ENCODE results near the gene KATNAL1.
A peak's percentile ranks its signal among the peaks of the same experiment; 100 is the strongest.

KATNAL1 gene

GRCh38 chr13:30196025-30196424 lies 111.3 kb downstream of the KATNAL1 start:
- DNase-seq (ENCODE audit: insufficient read length, low spot score) (no peak), FAIRE-seq (no peak)
- TF ChIP-seq POLR2AphosphoS5 (IDR thresholded peaks at IDR 0.05; ENCODE audit: low read depth, low read length) (no peak), POU2F2 (IDR thresholded peaks at IDR 0.05; ENCODE audit: low read depth, low read length) (no peak)

DNA sequence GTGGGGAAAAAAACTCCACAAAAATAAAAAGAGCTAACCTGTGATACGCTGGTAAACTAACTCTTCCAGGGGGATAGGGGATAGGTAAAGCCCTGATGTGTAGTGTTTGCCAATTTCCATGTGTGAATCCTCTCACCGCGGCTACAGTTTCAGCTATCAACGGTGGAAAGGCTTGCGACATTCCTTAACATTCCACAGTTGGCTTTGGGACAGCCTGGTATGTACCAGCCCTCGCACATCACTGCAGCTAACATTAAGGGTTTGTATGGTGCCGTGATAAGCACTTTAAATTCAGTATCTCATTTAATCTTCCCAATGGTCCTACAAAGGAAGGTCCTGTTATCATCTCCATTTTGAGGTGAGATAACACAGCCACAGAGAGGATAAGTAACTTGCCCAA lies 112.4 kb downstream of the KATNAL1 start:
- no peak for FAIRE-seq
- DNase-seq (ENCODE audit: insufficient read length, low spot score) = no peak
- TF ChIP-seq TAF1 (IDR thresholded peaks at IDR 0.05; ENCODE audit: low read depth, low read length) (no peak), POLR2A (IDR thresholded peaks at IDR 0.05; ENCODE audit: low read depth, low read length) (no peak), POU2F2 (IDR thresholded peaks at IDR 0.05; ENCODE audit: low read depth, low read length) (no peak), SPI1 (IDR thresholded peaks at IDR 0.05; ENCODE audit: low read depth, low read length) (no peak), POLR2AphosphoS5 (IDR thresholded peaks at IDR 0.05; ENCODE audit: low read depth, low read length) (no peak), PAX5 (IDR thresholded peaks at IDR 0.05; ENCODE audit: insufficient read depth, low read length, severe bottlenecking) (no peak)

DNA sequence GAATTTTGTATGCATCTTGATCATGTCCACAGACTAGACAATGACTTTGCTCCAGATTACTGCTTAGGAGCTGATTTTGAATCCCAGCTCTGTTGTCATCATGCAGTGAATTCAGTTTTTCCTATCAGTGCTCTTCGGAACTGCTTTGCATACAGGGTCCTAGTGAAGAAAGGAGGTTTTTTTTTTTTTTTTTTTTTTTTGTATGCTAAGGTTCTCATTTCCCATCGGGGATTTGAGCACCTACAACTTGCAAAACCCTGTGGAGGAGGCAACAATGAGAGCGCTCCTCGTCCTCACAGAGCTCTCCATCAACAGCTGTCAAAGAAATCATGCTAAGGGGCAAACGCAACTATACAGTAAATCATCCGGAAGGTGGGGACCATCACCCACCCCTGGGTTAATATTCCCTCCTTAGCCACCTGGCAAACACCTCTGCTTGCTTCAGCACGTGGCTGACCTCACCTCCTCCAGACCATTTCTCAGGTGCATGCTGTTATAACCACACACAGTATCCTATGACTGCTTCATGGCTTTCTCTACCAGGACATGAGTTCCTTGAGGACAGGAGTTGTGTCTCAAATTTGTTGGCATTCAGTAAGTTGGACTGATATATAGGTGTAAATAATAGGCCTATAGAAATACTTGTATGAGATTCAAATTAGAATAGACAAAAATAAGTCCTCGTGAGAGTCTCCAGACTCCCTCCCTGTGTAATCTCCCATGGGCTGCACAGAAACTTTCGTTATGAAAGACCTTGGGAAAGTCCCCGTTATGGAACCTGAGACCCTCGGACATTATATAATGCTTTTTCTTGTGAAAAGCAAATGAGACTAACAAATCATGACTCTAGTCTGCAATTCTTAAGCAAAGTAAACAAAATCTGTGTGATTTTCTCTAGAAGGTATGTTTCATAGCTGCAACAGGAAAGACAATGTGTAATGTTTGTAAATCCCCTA lies 113.8 kb downstream of the KATNAL1 start:
- TF ChIP-seq POU2F2 (IDR thresholded peaks at IDR 0.05; ENCODE audit: low read depth, low read length) (no peak), POLR2AphosphoS5 (IDR thresholded peaks at IDR 0.05; ENCODE audit: low read depth, low read length) (no peak), POLR2A (IDR thresholded peaks at IDR 0.05; ENCODE audit: low read depth, low read length) (no peak)
- no peak for DNase-seq (ENCODE audit: insufficient read length, low spot score)
- FAIRE-seq = peak; percentile 47

- peak; percentile 48 for FAIRE-seq
- TF ChIP-seq SPI1 (IDR thresholded peaks at IDR 0.05; ENCODE audit: low read depth, low read length) = no peak
- no peak for TF ChIP-seq POLR2AphosphoS5 (IDR thresholded peaks at IDR 0.05; ENCODE audit: low read depth, low read length)
- TF ChIP-seq POLR2A (IDR thresholded peaks at IDR 0.05; ENCODE audit: low read depth, low read length) = no peak
- TF ChIP-seq TAF1 (IDR thresholded peaks at IDR 0.05; ENCODE audit: low read depth, low read length) = no peak
- no peak for TF ChIP-seq POU2F2 (IDR thresholded peaks at IDR 0.05; ENCODE audit: low read depth, low read length)
- TF ChIP-seq PAX5 (IDR thresholded peaks at IDR 0.05; ENCODE audit: insufficient read depth, low read length, severe bottlenecking) = no peak
Measured at GRCh38 chr13:30192320-30193093, 114.8 kb downstream of the KATNAL1 start.

GRCh38 chr13:30191491-30192100 lies 115.8 kb downstream of the KATNAL1 start:
- no peak for FAIRE-seq
- DNase-seq (ENCODE audit: insufficient read length, low spot score) = no peak
- no peak for TF ChIP-seq POLR2A (IDR thresholded peaks at IDR 0.05; ENCODE audit: low read depth, low read length)
- no peak for TF ChIP-seq POLR2AphosphoS5 (IDR thresholded peaks at IDR 0.05; ENCODE audit: low read depth, low read length)

More at GRCh38 chr13:30192320-30193093, 114.8 kb downstream of the KATNAL1 start:
- DNase-seq (ENCODE audit: insufficient read length, low spot score) = no peak

DNA sequence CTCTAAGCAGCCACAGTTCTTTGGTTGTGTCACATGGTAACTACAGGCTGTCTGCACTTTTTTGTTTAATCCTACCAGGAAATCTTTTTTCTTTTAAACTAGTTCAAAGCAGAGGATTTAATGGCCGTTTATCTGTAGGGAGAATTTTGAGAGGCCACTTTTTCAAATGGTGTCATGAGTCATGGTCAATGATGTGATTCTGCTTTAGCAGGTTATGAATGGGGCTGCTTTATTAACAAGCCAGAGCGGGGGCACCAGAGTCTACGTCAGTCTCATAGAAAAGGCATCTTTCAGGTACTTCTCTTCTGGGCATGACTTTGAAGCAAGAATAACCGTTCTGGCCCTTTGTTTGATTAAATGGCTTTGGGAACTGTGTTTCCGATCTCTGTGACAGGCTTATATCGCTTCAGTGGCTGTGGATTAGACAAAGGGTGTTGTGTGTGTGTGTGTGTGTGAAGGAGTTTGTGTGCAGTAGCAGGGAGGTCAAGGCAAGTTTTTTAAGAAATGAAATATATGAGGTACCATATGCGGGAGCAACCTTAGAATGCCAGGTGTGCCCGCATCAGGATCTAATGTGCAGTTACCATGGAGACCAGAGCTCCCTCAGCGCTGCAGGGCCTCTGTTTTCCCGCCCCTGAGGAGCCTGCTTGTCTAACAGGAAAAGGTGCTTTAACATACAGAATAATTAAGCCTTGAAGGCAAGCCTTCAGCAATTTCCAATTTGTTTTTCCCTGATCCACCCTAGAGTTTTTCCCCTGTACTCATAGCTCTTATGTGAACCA lies 120.5 kb downstream of the KATNAL1 start:
- FAIRE-seq = no peak
- no peak for DNase-seq (ENCODE audit: insufficient read length, low spot score)
- TF ChIP-seq TAF1 (IDR thresholded peaks at IDR 0.05; ENCODE audit: low read depth, low read length) = no peak

DNA sequence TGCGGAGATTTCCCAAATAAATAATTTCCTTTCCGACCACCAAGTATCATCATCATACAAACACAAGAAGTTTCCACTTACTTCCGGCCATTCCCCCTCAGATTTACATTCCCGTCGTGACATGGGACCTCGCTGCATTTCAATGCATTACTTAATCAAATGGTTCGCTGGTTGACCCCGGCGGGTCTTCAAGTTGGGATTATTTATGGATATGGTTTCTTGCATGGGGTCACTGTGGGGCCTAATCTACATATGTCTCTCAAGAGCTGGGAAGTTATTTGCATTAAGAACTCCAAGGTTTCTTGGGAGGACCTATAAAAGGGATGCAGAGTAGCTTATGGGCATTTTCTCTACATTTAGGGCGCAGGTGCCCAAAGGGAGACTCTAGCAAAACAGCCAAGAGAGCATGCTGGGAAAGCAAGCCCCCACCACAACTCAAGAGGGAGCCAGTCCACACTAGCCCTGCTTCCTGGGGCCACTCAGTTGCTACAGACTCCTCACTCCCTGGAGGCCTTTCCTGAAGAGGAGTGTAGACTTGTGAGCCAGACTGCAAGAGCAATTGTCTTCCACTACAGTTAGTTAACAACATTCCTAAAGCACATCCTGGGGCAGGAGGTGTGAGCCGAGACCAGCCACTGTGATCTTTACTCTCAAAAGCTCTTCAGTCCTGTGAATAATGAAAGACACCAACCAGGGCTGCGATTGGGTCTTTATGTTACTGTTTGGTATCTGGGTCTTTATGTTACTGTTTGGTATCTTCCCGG lies 125.3 kb downstream of the KATNAL1 start:
- TF ChIP-seq POU2F2 (IDR thresholded peaks at IDR 0.05; ENCODE audit: low read depth, low read length) = no peak
- TF ChIP-seq TAF1 (IDR thresholded peaks at IDR 0.05; ENCODE audit: low read depth, low read length) = no peak
- no peak for TF ChIP-seq PAX5 (IDR thresholded peaks at IDR 0.05; ENCODE audit: insufficient read depth, low read length, severe bottlenecking)
- TF ChIP-seq POLR2AphosphoS5 (IDR thresholded peaks at IDR 0.05; ENCODE audit: low read depth, low read length) = no peak
- no peak for TF ChIP-seq SPI1 (IDR thresholded peaks at IDR 0.05; ENCODE audit: low read depth, low read length)
- no peak for TF ChIP-seq POLR2A (IDR thresholded peaks at IDR 0.05; ENCODE audit: low read depth, low read length)
- no peak for DNase-seq (ENCODE audit: insufficient read length, low spot score)
- FAIRE-seq = no peak

DNA sequence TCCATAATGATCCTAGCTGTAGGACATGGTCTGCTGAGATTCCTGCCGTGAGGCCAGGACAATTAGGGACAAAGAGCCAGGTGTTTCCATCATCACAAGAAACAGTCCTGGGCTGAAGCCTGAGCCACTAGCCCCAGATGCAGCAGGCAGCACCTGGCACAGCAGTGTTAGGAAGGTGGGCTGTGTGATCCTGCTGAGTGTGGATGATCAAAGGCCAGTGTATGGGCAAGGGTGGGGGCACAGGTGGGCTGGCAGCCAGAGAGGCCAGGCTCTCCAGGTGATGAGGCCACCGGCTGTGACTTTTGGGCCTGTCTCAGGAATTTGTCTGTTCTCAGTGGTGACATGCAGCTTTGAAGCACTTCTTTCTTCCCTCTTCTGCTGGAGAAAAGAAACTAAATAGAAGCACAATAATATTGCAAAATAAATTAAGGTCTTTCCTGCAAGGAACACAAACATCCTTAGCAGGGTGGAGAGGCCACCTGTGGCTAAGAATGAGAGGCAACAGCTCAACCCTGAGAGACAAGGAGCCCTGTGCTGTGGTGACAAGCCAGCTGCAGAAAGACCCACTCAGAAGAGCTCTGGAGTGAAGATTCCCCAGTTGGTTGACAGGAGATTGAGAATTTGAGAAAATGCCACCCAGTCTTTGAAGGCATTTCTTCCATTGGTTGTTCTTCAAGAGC lies 127.6 kb downstream of the KATNAL1 start:
- DNase-seq (ENCODE audit: insufficient read length, low spot score) = no peak
- TF ChIP-seq POLR2AphosphoS5 (IDR thresholded peaks at IDR 0.05; ENCODE audit: low read depth, low read length) (no peak), POU2F2 (IDR thresholded peaks at IDR 0.05; ENCODE audit: low read depth, low read length) (no peak), PAX5 (IDR thresholded peaks at IDR 0.05; ENCODE audit: insufficient read depth, low read length, severe bottlenecking) (no peak), TAF1 (IDR thresholded peaks at IDR 0.05; ENCODE audit: low read depth, low read length) (no peak), POLR2A (IDR thresholded peaks at IDR 0.05; ENCODE audit: low read depth, low read length) (no peak), SPI1 (IDR thresholded peaks at IDR 0.05; ENCODE audit: low read depth, low read length) (no peak)
- FAIRE-seq = no peak
